Renal pelvis (tissue), 4 donors: ENCODE results near the gene GRB10. TPM values are rescaled to one million over a fixed set of nuclear protein-coding genes. Genes with fewer than 3 reads are reported as not detected.
"Not testable (repeated sequence)": the region's sequence is repeated elsewhere in the genome, so short reads cannot be mapped to it uniquely, and the experiment has no call there.

Source experiments
- DNase-seq: peaks from one replicate; pipeline ENCODE4 v3.0.0-alpha.2; 2013
- polyA plus RNA-seq, 3 donors: library from polyadenylated mRNA; unstranded; fragments of 120-200 nt; gene quantifications; one replicate each; pipeline ENCODE4 v1.2.1, GENCODE V29; 2013; ENCODE audit not compliant: insufficient read length in 3 of 3

The GRB10 gene
- polyA plus RNA-seq, 3 donors = 31.3 to 50.8 (median 45.3) TPM

DNA sequence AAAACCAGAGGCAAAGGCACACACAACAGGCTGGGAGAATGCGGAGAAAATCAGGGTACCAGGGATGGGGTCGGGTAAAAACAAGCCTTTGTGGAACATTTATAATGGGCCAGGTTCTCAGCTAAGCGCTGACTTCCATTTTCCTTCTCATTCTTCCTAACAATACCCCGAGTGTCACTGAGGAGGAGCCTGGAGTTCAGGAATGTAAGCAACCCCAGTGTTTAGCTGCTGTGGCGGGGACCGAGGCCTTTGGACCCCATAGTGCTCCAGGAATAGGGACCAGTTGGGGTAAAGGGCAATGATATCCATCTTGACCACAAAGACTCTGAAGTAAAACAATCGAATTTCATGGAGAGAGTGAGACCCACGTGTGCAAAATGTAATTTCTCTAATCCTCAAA lies 34.2 kb downstream of the GRB10 start:
- DNase-seq = no peak

GRCh38 chr7:50745835-50746234 lies 36.9 kb downstream of the GRB10 start:
- no peak for DNase-seq

DNA sequence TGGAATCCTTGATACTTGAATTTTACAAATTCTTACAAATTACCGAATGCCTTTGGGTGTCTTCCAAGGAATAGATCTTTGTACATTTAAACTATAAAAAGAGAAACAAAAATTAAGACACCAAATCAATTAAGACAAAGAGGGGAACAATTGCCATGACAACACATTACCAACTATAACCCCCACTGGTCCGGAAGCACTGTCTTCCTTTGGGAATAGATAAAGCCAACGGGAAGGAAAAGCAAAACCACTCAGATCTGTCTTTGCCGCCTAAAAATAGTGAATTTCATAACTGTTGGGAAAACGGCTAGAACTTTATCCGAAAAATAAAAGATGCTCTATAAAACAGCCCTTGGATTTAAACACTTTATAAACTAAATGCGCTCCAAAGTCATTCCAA lies 37.4 kb downstream of the GRB10 start:
- no peak for DNase-seq

DNA sequence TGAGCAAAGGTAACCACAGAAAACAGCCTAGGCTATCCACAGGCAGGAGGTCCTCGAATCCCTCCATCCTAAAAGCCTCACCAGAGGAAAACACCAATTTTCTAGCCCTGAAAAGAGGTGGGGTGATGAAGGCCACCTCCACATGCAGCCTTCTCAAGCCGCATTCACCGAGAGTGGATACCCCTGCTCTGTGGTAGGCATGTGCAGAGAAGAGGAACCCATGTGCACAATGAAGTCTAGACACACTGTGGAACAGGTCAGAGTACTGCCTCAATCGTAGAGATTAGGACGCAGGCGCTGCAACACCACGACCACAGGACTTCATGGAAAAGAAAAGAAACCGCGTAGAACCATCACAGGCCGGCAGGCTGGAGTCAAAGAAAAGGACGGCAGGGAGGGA lies 38.8 kb downstream of the GRB10 start:
- no peak for DNase-seq

DNA sequence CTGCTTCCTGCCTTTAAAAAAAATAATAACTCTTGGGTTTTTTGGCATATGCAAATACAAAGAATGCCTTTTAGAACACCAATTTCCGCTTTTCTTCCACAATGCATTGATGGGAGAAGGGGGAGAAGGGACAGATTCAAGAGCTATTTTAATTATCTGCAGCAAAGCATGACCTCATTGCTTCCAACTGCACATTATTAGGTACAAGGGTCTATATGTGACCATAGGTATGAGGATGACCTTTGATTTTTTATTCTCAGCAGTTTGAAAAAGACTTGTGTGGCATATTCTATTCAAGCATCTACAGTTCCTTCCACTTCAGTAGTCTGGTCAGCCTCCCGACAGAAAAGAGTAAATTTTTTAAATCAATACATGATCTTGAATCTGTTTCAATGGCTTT lies 39.7 kb downstream of the GRB10 start:
- DNase-seq = no peak

- no peak for DNase-seq
Measured at GRCh38 chr7:50742401-50742800, 40.3 kb downstream of the GRB10 start.

DNA sequence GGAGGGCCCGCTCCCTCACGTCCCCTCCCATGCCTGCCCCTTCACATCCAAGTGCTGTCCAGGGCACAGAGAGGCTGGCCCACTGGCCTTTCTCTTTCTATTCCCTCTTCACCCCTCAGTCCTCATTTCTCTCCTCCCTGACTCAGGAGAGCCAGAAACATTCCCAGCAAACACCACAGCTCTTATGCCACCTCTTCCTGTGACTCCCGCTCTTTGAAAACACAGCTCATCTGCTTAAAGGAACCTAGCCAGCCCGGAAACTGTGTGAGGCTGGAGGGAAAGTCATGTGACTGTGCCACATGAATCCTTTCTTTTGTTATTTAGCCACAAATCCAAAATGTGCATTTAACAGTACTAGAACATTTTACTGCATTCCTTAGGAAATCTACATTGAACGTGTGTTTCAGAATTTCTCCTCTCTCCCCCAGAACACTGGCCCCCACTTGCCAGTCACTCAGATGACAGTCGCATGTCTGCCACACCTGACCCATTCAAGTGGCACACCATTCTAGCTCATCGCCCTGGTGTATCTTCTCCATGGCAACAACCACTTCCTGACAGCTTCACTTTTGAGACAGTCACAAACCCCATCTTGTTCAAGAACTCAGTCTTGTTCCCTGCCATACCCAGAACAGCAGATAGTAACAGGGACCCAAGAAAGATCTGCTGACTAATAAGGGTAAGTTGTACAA lies 42.8 kb downstream of the GRB10 start:
- DNase-seq = no peak

- DNase-seq = no peak
Measured at GRCh38 chr7:50738932-50739331, 43.8 kb downstream of the GRB10 start.

GRCh38 chr7:50735836-50736235 lies 46.9 kb downstream of the GRB10 start:
- DNase-seq = not testable (repeated sequence)

DNA sequence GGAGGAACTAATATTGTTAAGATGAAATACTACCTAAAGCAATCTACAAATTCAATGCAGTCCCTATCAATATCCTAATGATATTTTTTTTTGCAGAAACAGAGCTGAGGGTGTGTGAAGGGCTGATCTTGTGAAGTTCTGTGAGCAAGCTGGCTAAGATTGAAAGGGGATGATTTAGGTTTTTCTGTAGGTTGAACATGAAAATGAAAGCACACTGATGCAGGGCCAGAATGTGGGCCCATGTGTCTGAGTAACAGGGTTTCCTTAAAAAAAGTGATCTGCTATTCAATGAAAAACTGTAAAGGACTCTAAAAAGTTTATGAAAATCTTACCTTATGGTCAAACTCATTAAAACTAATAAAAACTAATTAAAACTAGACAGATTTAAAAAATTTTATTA lies 47.4 kb downstream of the GRB10 start:
- DNase-seq = no peak

DNA sequence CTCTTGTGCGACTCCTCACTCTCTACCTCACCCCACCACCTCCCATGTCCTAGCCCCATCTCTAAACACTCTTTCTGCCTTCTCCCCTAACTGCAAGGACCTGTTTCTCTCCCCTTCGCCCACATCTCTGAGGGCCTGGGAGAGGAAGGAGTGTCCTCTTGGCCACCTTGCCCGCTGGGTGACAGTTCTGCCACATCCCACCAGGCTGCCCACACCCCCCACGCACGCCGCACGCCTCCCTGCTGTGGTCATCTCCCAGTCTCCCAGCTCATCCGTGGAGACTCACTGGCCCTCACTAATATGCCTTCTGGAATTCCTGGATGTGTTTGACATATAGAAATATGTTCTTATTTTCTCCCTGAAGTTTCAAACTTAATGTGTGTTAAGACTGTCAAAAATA lies 48.5 kb downstream of the GRB10 start:
- no peak for DNase-seq

GRCh38 chr7:50733552-50733951 lies 49.1 kb downstream of the GRB10 start:
- DNase-seq = no peak

DNA sequence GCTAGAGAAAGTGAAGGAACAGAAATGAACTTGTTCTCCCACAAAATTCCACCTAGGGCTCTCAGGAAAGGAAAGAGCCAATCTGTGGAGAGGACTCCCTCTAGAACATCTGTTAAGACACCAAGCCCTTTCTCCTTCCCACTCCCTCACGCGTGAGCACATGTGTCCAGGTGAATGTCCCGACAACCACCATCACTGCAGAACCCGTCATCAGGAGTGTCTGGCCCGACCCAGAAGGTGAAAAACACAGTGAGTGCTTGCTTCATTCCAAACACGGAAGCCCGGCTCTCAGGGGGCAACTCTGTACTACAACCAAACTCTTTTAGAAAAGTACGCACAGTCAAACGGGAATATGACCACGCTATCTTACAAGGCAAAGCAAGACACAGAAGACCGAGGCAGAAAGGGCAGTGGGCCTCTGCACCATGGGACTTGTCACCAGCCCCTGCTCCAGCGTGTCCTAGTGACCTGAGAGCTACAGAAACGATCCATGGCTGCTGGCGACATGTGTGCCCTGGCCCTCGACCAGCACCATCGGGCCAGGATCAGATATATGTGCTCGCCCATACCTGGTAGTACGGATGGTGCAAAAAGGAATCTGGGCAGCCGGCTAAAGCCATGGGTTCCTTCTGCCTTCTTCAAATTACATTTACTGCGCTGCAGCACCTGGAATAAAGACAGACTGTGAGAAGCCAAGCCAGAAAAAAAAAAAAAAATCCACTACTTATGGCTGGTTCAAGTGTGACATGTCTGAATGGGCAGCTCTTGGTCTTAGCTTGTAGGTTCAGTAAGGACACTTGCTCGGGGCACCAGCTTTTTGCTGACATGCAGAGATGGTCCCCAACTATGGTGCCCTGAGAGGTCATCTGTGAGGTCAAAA lies 50.8 kb downstream of the GRB10 start:
- DNase-seq = no peak

DNA sequence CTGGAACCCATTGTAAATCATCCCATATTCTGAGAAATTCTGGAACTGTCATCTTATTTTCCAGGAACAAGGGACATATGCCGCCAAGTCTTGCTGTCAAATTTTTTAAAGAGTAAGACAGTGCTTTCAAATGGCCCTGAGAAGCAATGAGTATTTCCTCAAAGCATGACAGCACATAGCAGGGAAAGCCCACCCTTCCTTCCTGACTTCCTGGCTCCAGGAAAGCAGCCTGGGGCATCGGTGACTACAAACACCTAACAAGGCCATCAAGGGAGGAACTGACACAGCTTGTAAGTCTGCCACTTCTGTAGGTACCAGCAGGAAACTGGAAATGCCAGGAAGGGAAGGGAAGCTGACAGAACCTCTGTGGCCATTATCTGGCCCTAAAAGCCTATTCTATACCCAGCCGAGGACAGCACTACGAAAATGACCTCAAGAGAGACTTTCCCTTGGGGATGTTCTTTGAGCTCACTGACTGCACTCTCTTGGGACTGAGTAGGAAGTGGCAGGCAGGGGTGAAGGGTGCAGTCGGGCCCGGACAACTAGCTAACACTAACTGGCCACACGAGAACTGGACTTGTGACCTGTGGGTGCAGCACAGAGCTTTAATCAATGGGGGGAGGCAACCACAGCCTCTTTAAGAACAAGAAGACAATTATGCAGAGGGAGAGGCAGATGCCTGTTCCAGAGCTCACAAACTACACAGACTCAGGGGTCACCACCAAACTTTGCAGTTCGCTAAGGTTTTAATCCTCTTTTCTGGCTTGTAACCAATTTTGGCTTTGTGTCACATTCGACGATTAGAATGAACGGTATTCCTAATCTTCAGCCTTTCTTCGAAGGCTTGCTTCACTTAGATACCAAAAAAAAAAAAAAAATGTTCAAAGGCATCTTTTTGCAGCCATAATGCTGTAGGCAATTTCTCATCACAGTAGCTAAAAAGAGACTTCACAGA lies 52.0 kb downstream of the GRB10 start:
- no peak for DNase-seq

DNA sequence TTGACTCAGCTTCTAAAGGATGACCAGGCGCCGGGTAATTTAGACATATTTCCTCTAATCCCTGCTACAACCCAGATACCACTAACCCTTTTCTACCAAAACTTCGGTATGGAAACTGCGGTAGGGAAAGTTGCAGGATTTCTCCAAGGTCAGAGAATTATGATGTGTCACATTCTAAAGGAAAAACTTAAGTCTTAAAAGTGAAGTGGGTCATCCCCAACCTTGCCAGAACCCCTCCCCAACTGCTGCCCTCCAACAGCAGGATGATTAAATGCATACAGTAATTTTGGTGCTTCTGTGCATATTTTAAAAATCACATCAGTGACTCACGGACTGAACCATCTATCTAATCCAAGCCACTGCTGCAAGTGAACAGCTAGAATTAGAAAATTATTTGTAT lies 52.7 kb downstream of the GRB10 start:
- DNase-seq = no peak

DNA sequence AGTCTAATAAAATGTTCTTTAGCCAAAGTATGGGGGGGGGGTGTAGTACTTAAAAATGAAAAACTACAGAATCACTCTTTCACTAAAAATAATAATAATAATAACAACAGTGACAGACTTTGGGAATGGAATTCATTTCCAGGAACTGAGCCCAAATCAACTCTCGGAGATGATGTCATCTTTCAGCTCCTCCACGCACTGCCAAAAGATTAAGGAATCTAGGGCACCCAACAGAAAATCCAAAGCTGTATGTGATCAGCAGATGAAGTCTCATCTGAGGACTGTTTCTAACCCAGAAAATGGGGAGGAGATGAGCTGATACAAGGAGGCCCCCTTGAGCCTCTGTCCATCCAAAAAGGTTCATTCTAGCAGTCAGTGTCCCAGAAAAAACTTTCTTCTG lies 54.5 kb downstream of the GRB10 start:
- DNase-seq = no peak

DNA sequence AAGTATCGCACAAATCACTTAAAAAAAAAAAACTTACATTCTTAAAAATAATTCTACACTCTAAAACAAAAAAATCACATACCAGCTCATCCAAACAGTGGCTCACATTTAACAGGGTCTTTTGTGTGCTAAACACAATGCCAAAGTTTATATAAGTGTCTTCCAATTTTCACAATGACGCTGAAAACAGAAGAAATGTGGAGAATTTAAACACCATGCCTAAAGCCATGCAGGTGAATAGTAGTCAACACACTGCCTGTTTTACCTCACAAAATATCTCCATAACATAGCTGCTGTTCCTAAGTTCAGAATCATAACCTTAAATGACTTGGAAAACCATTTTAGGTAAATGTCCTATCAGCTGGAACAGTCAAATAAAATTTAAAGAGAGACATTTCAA lies 55.0 kb downstream of the GRB10 start:
- DNase-seq = no peak

GRCh38 chr7:50727072-50727471 lies 55.6 kb downstream of the GRB10 start:
- no peak for DNase-seq

DNA sequence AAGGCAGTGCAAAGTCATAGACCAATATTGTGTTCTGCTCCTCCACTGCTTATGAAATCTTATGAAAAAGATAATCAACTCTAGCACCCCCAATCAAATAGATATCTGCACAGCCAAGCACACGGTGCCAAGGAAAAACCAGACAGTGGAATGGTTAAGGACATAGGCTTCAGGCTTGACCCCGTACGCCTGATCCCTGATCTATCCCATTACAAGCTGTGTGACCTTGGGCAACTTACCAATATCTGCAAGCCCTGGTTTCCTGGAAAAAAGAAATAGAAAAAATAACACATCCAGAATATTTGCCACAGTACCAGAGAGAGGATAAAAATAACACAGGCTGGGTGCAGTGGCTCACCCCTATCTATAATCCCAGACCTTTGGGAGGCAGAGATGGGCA lies 56.9 kb downstream of the GRB10 start:
- DNase-seq = no peak

DNA sequence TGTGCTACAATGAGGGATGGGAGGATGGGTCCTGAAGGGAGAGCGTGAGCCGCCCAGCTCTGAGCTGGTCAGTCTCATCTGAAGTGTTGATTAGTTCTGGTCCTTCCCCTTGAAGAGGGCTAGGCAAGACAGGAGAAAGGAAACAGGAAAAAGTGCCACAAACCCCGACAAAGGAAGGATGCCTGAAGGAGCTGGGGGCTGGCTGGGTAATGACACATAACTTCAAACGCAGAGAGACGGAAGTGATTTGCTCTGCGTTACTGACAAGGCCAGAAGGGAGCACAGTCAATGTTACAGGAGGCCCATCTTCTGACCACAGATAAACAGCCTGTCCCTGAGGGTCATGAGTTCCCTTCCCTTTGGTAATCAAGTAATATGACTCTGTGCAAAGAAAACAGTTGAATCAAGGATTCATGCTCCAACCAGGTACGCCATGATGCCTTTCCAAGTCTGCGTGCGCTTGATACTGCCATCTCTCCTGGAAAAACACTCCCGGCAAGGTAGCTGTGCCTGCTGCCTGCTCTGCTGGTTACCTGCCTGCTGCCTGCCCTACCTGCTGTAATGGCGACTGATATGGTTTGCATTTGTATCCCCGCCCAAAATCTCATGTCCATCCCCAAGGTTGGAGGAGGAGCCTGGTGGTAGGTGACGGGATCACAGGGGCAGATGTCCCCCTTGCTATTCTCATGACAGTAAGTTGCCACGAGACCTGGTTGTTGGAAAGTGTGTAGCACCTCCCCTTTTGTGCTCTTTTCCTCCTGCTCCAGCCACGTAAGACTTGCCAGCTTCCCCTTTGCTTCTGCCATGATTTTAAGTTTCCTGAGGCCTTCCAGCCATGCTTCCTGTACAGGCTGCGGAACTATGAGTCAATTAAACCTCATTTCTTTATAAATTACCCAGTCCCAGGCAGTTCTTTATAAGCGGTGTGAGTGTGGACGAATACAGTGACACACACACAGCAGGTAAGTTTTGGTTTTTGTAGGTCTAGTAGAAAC lies 57.9 kb downstream of the GRB10 start:
- DNase-seq = no peak

DNA sequence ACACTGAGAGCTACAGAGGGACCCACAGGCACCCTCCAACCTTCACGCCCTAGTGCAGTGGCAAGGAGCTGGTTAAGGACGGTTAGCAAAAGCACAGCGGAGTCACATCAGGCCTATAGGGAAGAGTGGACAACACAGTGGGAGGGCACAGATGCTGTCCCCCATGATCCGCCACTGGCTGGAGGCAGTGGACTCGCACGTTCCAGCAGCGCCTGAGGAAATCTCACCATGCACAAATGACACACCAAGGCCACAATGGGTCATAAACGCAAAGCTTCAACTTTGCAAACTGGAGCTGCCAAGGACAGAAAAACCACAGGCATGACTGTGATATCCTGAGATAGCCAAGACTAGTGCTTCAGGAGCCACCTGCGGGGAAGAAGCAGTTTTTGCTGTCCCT lies 58.8 kb downstream of the GRB10 start:
- no peak for DNase-seq
